Stimulated activated naive CD8-positive, alpha-beta T cell treated with anti-CD3 and anti-CD28 coated beads, Interleukin-15, Interleukin-2, amounts not matched to agents 100 ng/mL and 50 ng/mL, for 24 hours (primary cell): ENCODE measurements around the gene ZNF229.
"Not testable (repeated sequence)": the region's sequence is repeated elsewhere in the genome, so short reads cannot be mapped to it uniquely, and the experiment has no call there.

Source experiments
- H3K27ac Mint-ChIP-seq: one replicate; pipeline ENCODE4 v1.8.0; 2021; ENCODE audit warnings: mild to moderate bottlenecking, mixed read lengths
- H3K27me3 Mint-ChIP-seq: one replicate; pipeline ENCODE4 v1.8.0; 2021; ENCODE audit warnings: mixed read lengths
- H3K36me3 Mint-ChIP-seq: one replicate; pipeline ENCODE4 v1.8.0; 2021; ENCODE audit warnings: low read depth, mixed read lengths
- H3K4me1 Mint-ChIP-seq: one replicate; pipeline ENCODE4 v1.8.0; 2021; ENCODE audit warnings: low read depth, mixed read lengths
- H3K4me3 Mint-ChIP-seq: one replicate; pipeline ENCODE4 v1.8.0; 2021; ENCODE audit warnings: mild to moderate bottlenecking, mixed read lengths
- H3K9me3 Mint-ChIP-seq: one replicate; pipeline ENCODE4 v1.8.0; 2021; ENCODE audit warnings: mixed read lengths

The ZNF229 gene

GRCh38 chr19:44389268-44389667, 59.0 kb downstream of the ZNF229 start:
- Mint-ChIP-seq H3K9me3 (peaks cover 58% of the 10 kb centered on the region), H3K36me3 (peaks cover 78% of the 10 kb centered on the region)
- not testable (repeated sequence) for H3K4me3 Mint-ChIP-seq

More at GRCh38 chr19:44389268-44389667, 59.0 kb downstream of the ZNF229 start:
- H3K27me3 Mint-ChIP-seq, H3K4me1 Mint-ChIP-seq, H3K27ac Mint-ChIP-seq: not testable (repeated sequence)
